NCI-H526 treated with DMSO at 0.1 percent for 48 hours (cell line): ENCODE measurements around the gene FLNB.
"Not testable (repeated sequence)": the region's sequence is repeated elsewhere in the genome, so short reads cannot be mapped to it uniquely, and the experiment has no call there.

Experiments
- DNase-seq: peaks from one replicate; lab custom pipeline; 2025; lab: John Stamatoyannopoulos, UW

Gene FLNB

GRCh38 chr3:58052373-58053273 is 44.4 kb downstream of the FLNB start:
- DNase-seq: no peak

- DNase-seq: no peak
Measured at GRCh38 chr3:58054652-58055051, 46.4 kb downstream of the FLNB start.

GRCh38 chr3:58055314-58055713 is 47.1 kb downstream of the FLNB start:
- DNase-seq: no peak

- DNase-seq: not testable (repeated sequence)
Measured at GRCh38 chr3:58055891-58056290, 47.7 kb downstream of the FLNB start.

- no peak for DNase-seq
Measured at GRCh38 chr3:58058361-58059263, 50.4 kb downstream of the FLNB start.

GRCh38 chr3:58059349-58060321 is 51.4 kb downstream of the FLNB start:
- DNase-seq: no peak

- no peak for DNase-seq
Measured at GRCh38 chr3:58062472-58062871, 54.2 kb downstream of the FLNB start.

- no peak for DNase-seq
Measured at GRCh38 chr3:58063022-58063815, 55.0 kb downstream of the FLNB start.

GRCh38 chr3:58064923-58065638 is 56.9 kb downstream of the FLNB start:
- DNase-seq: no peak

- DNase-seq: no peak
Measured at GRCh38 chr3:58065700-58066167, 57.5 kb downstream of the FLNB start.

- DNase-seq: no peak
Measured at GRCh38 chr3:58066842-58067241, 58.6 kb downstream of the FLNB start.

- no peak for DNase-seq
Measured at GRCh38 chr3:58068122-58068809, 60.0 kb downstream of the FLNB start.

- no peak for DNase-seq
Measured at GRCh38 chr3:58071480-58071971, 63.3 kb downstream of the FLNB start.

GRCh38 chr3:58072052-58072762 is 64.0 kb downstream of the FLNB start:
- DNase-seq: no peak

- DNase-seq: no peak
Measured at GRCh38 chr3:58072763-58073130, 64.5 kb downstream of the FLNB start.

- DNase-seq: no peak
Measured at GRCh38 chr3:58073301-58074108, 65.3 kb downstream of the FLNB start.

GRCh38 chr3:58074116-58074715 is 66.0 kb downstream of the FLNB start:
- no peak for DNase-seq
